Measurements from ENCODE around the gene MNAT1. TPM values are rescaled to one million over a fixed set of nuclear protein-coding genes. Genes with fewer than 3 reads are reported as not detected.

Gene MNAT1
- total and polyA plus RNA-seq, 9 of the 15 experiments (the other 6 are each of a cell fraction or from before 2014, with no cell fraction given) = 37.8 to 83.3 (median 60.4) TPM

DNA sequence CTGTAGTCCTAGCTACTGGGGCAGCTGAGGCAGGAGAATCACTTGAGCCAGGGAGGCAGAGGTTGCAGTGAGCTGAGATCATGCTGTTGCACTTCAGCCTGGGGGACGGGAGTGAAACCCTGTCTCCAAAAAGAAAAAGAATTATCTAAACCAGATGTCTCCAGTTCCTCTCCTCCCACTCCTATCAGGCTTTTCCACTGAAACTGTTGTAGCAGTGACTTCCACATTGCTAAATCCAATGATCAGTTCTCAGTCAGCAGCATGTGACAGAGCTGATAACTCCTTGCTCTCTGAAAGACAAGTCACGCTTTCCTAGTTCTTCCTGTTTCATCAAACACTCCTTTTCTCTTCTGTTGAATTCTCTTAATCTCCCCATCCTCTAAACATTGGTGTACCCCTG lies 255.0 kb downstream of the MNAT1 start (continued):
- TF ChIP-seq E2F8 (IDR thresholded peaks at IDR 0.05; ENCODE audit: low read depth, partially characterized antibody) (peak; percentile 42), SMAD2 (IDR thresholded peaks at IDR 0.05; ENCODE audit: low read depth, low read length) (no peak), GABPB2 (CRISPR knock-in tag; conservative IDR thresholded peaks at IDR 0.05) (no peak), ZNF124 (CRISPR knock-in tag; IDR thresholded peaks at IDR 0.05) (no peak), PHB (CRISPR knock-in tag; IDR thresholded peaks at IDR 0.05) (no peak), ZNF445 (CRISPR knock-in tag; IDR thresholded peaks at IDR 0.05; ENCODE audit: low read depth) (no peak), U2AF2 (optimal IDR thresholded peaks at IDR 0.05; ENCODE audit: low read depth, low read length) (no peak), FOXK2 (conservative IDR thresholded peaks at IDR 0.05 in 1 of 2, IDR thresholded peaks at IDR 0.05 in 1 of 2; ENCODE audit: low read depth in 2 of 2) (0 out of 4 replicates have a peak, but pooled peaks of 1 of the 2 experiments have one; percentile 53), HDAC6 (IDR thresholded peaks at IDR 0.05; ENCODE audit: low read depth, low read length) (no peak), ZNF778 (CRISPR knock-in tag; IDR thresholded peaks at IDR 0.05) (no peak), SUPT5H (IDR thresholded peaks at IDR 0.05) (no peak), ZNF134 (CRISPR knock-in tag; conservative IDR thresholded peaks at IDR 0.05) (no peak), CREB3 (tag; conservative IDR thresholded peaks at IDR 0.05; ENCODE audit: low read depth) (no peak), CHCHD3 (CRISPR knock-in tag; IDR thresholded peaks at IDR 0.05) (no peak), MCM7 (IDR thresholded peaks at IDR 0.05) (no peak), RBM25 (IDR thresholded peaks at IDR 0.05; ENCODE audit: low read depth, low read length, severe bottlenecking) (no peak), ZNF133 (CRISPR knock-in tag; IDR thresholded peaks at IDR 0.05) (no peak), TCFL5 (CRISPR knock-in tag; conservative IDR thresholded peaks at IDR 0.05) (no peak), ZNF696 (CRISPR knock-in tag; conservative IDR thresholded peaks at IDR 0.05) (no peak), PCBP1 (IDR thresholded peaks at IDR 0.05; ENCODE audit: low read depth, low read length, poor library complexity, severe bottlenecking) (no peak), TAL1 (IDR thresholded peaks at IDR 0.05) (peak; percentile 92), RFX1 (IDR thresholded peaks at IDR 0.05) (peak; percentile 5; the same call in 1 of the 2 replicates), NCOA2 (IDR thresholded peaks at IDR 0.05; ENCODE audit: partially characterized antibody in 2 of 2) (peak; percentile 29 to 59), POLR2AphosphoS5 (IDR thresholded peaks at IDR 0.05; ENCODE audit: control insufficient read depth, insufficient read depth, low read depth, low read length) (peak; percentile 87), STAG1 (CRISPR knock-in tag; IDR thresholded peaks at IDR 0.05; ENCODE audit: borderline replicate concordance) (no peak), NR2C2 (CRISPR knock-in tag; IDR thresholded peaks at IDR 0.05) (no peak), NR2C2 (tag; IDR thresholded peaks at IDR 0.05) (no peak)
- TF ChIP-seq, protein P1, sequence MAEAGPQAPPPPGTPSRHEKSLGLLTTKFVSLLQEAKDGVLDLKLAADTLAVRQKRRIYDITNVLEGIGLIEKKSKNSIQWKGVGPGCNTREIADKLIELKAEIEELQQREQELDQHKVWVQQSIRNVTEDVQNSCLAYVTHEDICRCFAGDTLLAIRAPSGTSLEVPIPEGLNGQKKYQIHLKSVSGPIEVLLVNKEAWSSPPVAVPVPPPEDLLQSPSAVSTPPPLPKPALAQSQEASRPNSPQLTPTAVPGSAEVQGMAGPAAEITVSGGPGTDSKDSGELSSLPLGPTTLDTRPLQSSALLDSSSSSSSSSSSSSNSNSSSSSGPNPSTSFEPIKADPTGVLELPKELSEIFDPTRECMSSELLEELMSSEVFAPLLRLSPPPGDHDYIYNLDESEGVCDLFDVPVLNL (CRISPR knock-in tag; IDR thresholded peaks at IDR 0.05; ENCODE audit: low read depth) = no peak

Measured in K562 (cell line).